PC-3 (cell line): ENCODE measurements around the gene RTKN. TPM values are rescaled to one million over a fixed set of nuclear protein-coding genes. Genes with fewer than 3 reads are reported as not detected.
A peak's percentile ranks its signal among the peaks of the same experiment; 100 is the strongest.

Source experiments
- ATAC-seq: fragments of 200-7000 bp; cut with Tn5 transposase; 2 replicates; pipeline ENCODE4 v1.9.1; 2020; ENCODE audit warnings: mild to moderate bottlenecking, moderate library complexity
- BruUV-seq: library from RNA; stranded (reverse); fragments of 400-500 nt; replicated peaks from 2 replicates; lab custom pipeline; 2021; lab: Mats Ljungman, UMichigan
- CTCF ChIA-PET: fragments of 300-600 bp; sonication (Branson Sonifier 250); formaldehyde crosslinking; loops from one replicate; lab custom pipeline; 2022; ENCODE audit warnings: antibody characterized with exemption; lab: Charles Lee
- POLR2A ChIA-PET: fragments of 300-600 bp; sonication (Branson Sonifier 250); formaldehyde crosslinking; loops from one replicate; lab custom pipeline; 2022; ENCODE audit warnings: antibody characterized with exemption; ENCODE audit not compliant: unreplicated experiment; lab: Charles Lee
- DNase-seq: peaks from one replicate; pipeline ENCODE4 v3.0.0-alpha.2; 2015
- H2AFZ ChIP-seq: fragments of 300-600 bp; sonication (generic); 2 replicates; pipeline ENCODE4 v1.6.0; 2016; ENCODE audit warnings: antibody characterized with exemption, low read length
- H3F3A ChIP-seq: fragments of 300-600 bp; sonication (generic); one replicate; pipeline ENCODE4 v1.6.0; 2017; ENCODE audit warnings: antibody characterized with exemption, low read length, control low read depth, mild to moderate bottlenecking; ENCODE audit not compliant: unreplicated experiment
- H3K27ac ChIP-seq: fragments of 300-600 bp; sonication (generic); 2 replicates; pipeline ENCODE4 v1.5.1; 2016; ENCODE audit warnings: mild to moderate bottlenecking, low read length
- H3K27me3 ChIP-seq: fragments of 300-600 bp; sonication (generic); 2 replicates; pipeline ENCODE4 v1.6.1; 2016; ENCODE audit warnings: low read length, mixed read lengths
- H3K36me3 ChIP-seq: fragments of 300-600 bp; sonication (generic); 2 replicates; pipeline ENCODE4 v1.6.1; 2016; ENCODE audit warnings: low read depth, mixed run types, low read length, mixed read lengths
- H3K4me1 ChIP-seq: fragments of 300-600 bp; sonication (generic); 2 replicates; pipeline ENCODE4 v1.5.1; 2016; ENCODE audit warnings: low read length; ENCODE audit not compliant: insufficient read depth
- H3K4me2 ChIP-seq: fragments of 300-600 bp; sonication (generic); 2 replicates; pipeline ENCODE4 v1.6.0; 2016; ENCODE audit warnings: low read length
- H3K4me3 ChIP-seq: fragments of 300-600 bp; sonication (generic); 2 replicates; pipeline ENCODE4 v1.5.1; 2016; ENCODE audit warnings: mild to moderate bottlenecking, low read length, mixed read lengths
- H3K79me2 ChIP-seq: fragments of 300-600 bp; sonication (generic); 2 replicates; pipeline ENCODE4 v1.6.1; 2017; ENCODE audit warnings: low read length, mixed read lengths
- H3K9ac ChIP-seq: fragments of 300-600 bp; sonication (generic); 2 replicates; pipeline ENCODE4 v1.6.0; 2016; ENCODE audit warnings: mild to moderate bottlenecking, low read length
- H3K9me2 ChIP-seq: fragments of 300-600 bp; sonication (generic); replicated peaks from 2 replicates; pipeline ENCODE4 v1.6.1; 2016; ENCODE audit warnings: mixed run types, low read length, mixed read lengths
- H3K9me3 ChIP-seq: fragments of 300-600 bp; sonication (generic); 2 replicates; pipeline ENCODE4 v1.6.1; 2016; ENCODE audit warnings: low read length, mixed read lengths
- H4K20me1 ChIP-seq: fragments of 300-600 bp; sonication (generic); 2 replicates; pipeline ENCODE4 v1.6.1; 2016; ENCODE audit warnings: low read length, mixed read lengths
- CTCF ChIP-seq: fragments of 300-600 bp; sonication (generic); conservative IDR thresholded peaks from 2 replicates; pipeline ENCODE4 v1.5.1; 2017; ENCODE audit warnings: antibody characterized with exemption, low read depth, mild to moderate bottlenecking, low read length
- EZH2 ChIP-seq: fragments of 300-600 bp; sonication (generic); IDR thresholded peaks from one replicate; pipeline ENCODE4 v1.6.1; 2017; ENCODE audit warnings: antibody characterized with exemption, mild to moderate bottlenecking, low read length; ENCODE audit not compliant: unreplicated experiment
- EZH2phosphoT487 ChIP-seq: fragments of 300-600 bp; sonication (generic); IDR thresholded peaks from 2 replicates; pipeline ENCODE4 v1.6.1; 2018; ENCODE audit warnings: mild to moderate bottlenecking, antibody characterized with exemption, low read length, borderline replicate concordance
- intact Hi-C: fragments of 100-400 bp; cut with micrococcal nuclease; formaldehyde crosslinking; loops from 2 replicates; pipeline ENCODE4 v1.9.0; 2023
- total RNA-seq: library from RNA; depleted of rRNA; stranded (reverse); fragments of >200 nt; gene quantifications from 2 replicates; pipeline ENCODE4 v1.2.3, GENCODE V29; 2014

RTKN gene
- total RNA-seq, 1 experiment from 2014 or later = 90.5 TPM

DNA sequence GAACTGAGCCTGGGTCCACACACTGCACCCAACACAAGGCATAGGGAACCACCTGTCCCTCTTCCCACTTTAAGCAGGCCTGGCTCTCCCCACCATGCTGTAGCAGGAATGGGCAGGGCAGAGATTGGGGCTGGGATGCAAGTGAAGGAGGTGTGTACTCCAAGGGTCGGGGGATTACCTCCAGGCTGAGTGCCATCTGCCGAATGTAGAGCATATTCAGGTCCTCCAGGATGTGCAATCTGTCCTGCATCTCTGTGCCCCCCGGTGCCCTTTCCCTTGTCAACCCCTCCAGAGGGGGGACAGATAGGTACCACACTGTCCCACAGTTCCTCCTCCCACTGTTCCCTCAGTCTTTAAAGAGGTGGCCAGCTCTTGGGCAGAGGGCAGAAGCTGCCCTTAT lies 2.4 kb downstream of the RTKN start:
- Histone ChIP-seq H3K4me2 (peak overlapping the region; percentile 98), H3F3A (no peaks in the 10 kb centered on the region), H2AFZ (no peak overlapping the region), H4K20me1 (peaks cover 26% of the 10 kb centered on the region), H3K27ac (no peak overlapping the region), H3K9me2 (no peaks in the 10 kb centered on the region), H3K27me3 (no peaks in the 10 kb centered on the region), H3K36me3 (peaks cover 11% of the 10 kb centered on the region; the same call in 1 of the 2 replicates), H3K4me3 (peak overlapping the region; percentile 73), H3K79me2 (peaks cover 74% of the 10 kb centered on the region), H3K9ac (peak overlapping the region; percentile 89), H3K9me3 (no peaks in the 10 kb centered on the region), H3K4me1 (peaks cover 33% of the 10 kb centered on the region)
- ChIA-PET POLR2A (no interaction called here), CTCF (no interaction called here)
- ATAC-seq (no peak), DNase-seq (no peak)
- TF ChIP-seq CTCF (no peak), EZH2phosphoT487 (no peak), EZH2 (no peak)
- no TSS peak for BruUV-seq
- intact Hi-C loops = no loop called here

- CTCF ChIA-PET = no interaction called here
- no peak overlapping the region for H3K9ac ChIP-seq
- no peak overlapping the region for H2AFZ ChIP-seq
- peak overlapping the region; percentile 98; the same call in 1 of the 2 replicates for H3K4me2 ChIP-seq
- no peak for DNase-seq
- no peak overlapping the region for H3K4me3 ChIP-seq
- intact Hi-C loops = no loop called here
- peaks cover 82% of the 10 kb centered on the region for H3K79me2 ChIP-seq
- H4K20me1 ChIP-seq = peaks cover 26% of the 10 kb centered on the region
- H3F3A ChIP-seq = no peaks in the 10 kb centered on the region
- H3K9me3 ChIP-seq = no peaks in the 10 kb centered on the region
- POLR2A ChIA-PET = no interaction called here
- no peaks in the 10 kb centered on the region for H3K27me3 ChIP-seq
- H3K4me1 ChIP-seq = peaks cover 26% of the 10 kb centered on the region
- H3K36me3 ChIP-seq = peaks cover 11% of the 10 kb centered on the region; the same call in 1 of the 2 replicates
- no peaks in the 10 kb centered on the region for H3K9me2 ChIP-seq
- H3K27ac ChIP-seq = no peak overlapping the region
- no TSS peak for BruUV-seq
- no peak for TF ChIP-seq EZH2
- TF ChIP-seq EZH2phosphoT487 = no peak
- no peak for TF ChIP-seq CTCF
- ATAC-seq = no peak
These were observed 3.5 kb downstream of the RTKN start for GRCh38 chr2:74438248-74438647.

- Histone ChIP-seq H3K9me2 (no peaks in the 10 kb centered on the region), H3K9me3 (no peaks in the 10 kb centered on the region), H2AFZ (no peak overlapping the region), H3K27me3 (no peaks in the 10 kb centered on the region), H3F3A (no peaks in the 10 kb centered on the region), H3K27ac (no peak overlapping the region), H4K20me1 (peaks cover 30% of the 10 kb centered on the region), H3K36me3 (peaks cover 16% of the 10 kb centered on the region; the same call in 1 of the 2 replicates), H3K4me3 (no peak overlapping the region), H3K4me1 (peaks cover 21% of the 10 kb centered on the region), H3K79me2 (peaks cover 89% of the 10 kb centered on the region), H3K9ac (no peak overlapping the region), H3K4me2 (no peak overlapping the region)
- ATAC-seq (no peak), DNase-seq (no peak)
- no TSS peak for BruUV-seq
- POLR2A ChIA-PET = no interaction called here
- intact Hi-C loops = no loop called here
- no peak for TF ChIP-seq EZH2
- no peak for TF ChIP-seq EZH2phosphoT487
- no peak for TF ChIP-seq CTCF
- CTCF ChIA-PET = no interaction called here
These were observed 4.7 kb downstream of the RTKN start for GRCh38 chr2:74436848-74437695.
